H9 (cell line): ENCODE results near the gene ADAMTS15. TPM values are rescaled to one million over a fixed set of nuclear protein-coding genes. Genes with fewer than 3 reads are reported as not detected.

ENCODE experiments used
- DNase-seq: peaks from one replicate; pipeline ENCODE4 v3.0.0-alpha.2; 2017
- H2AFZ ChIP-seq: one replicate; pipeline ENCODE4 v1.6.1; 2013; ENCODE audit warnings: mild to moderate bottlenecking, low read length, control low read depth, moderate library complexity
- H2AK5ac ChIP-seq: 2 replicates; pipeline ENCODE4 v1.6.1; 2013; ENCODE audit warnings: low read length, control low read depth, mixed read lengths; ENCODE audit not compliant: insufficient read length
- H2BK120ac ChIP-seq: one replicate; pipeline ENCODE4 v1.6.1; 2013; ENCODE audit warnings: low read depth, mild to moderate bottlenecking, low read length, control low read depth, inconsistent platforms; ENCODE audit not compliant: poor library complexity, severe bottlenecking
- H2BK12ac ChIP-seq: 2 replicates; pipeline ENCODE4 v1.6.1; 2013; ENCODE audit warnings: low read length, control low read depth, mixed read lengths, low read depth; ENCODE audit not compliant: insufficient read length
- H2BK15ac ChIP-seq: 2 replicates; pipeline ENCODE4 v1.6.1; 2013; ENCODE audit warnings: low read depth, low read length, control low read depth
- H2BK20ac ChIP-seq: one replicate; pipeline ENCODE4 v1.6.1; 2013; ENCODE audit warnings: low read depth, mild to moderate bottlenecking, low read length, control low read depth, inconsistent platforms; ENCODE audit not compliant: poor library complexity, severe bottlenecking
- H2BK5ac ChIP-seq: 2 replicates; pipeline ENCODE4 v1.6.1; 2013; ENCODE audit warnings: low read length, control low read depth, mixed read lengths; ENCODE audit not compliant: insufficient read length
- H3K14ac ChIP-seq: 2 replicates; pipeline ENCODE4 v1.6.1; 2013; ENCODE audit warnings: low read length, control low read depth; ENCODE audit not compliant: insufficient read depth
- H3K18ac ChIP-seq: 2 replicates; pipeline ENCODE4 v1.6.1; 2013; ENCODE audit warnings: low read depth, mild to moderate bottlenecking, mixed read lengths, low read length, control low read depth; ENCODE audit not compliant: insufficient read length
- H3K23ac ChIP-seq: 2 replicates; pipeline ENCODE4 v1.6.1; 2013; ENCODE audit warnings: low read length, control low read depth, mixed read lengths, low read depth; ENCODE audit not compliant: insufficient read length
- H3K23me2 ChIP-seq: 2 replicates; pipeline ENCODE4 v1.6.1; 2013; ENCODE audit warnings: low read depth, mild to moderate bottlenecking, mixed read lengths, low read length, control low read depth; ENCODE audit not compliant: insufficient read length, poor library complexity, severe bottlenecking
- H3K27ac ChIP-seq: 2 replicates; pipeline ENCODE4 v1.5.1; 2013; ENCODE audit warnings: low read length, control low read depth, mixed read lengths, low read depth; ENCODE audit not compliant: insufficient read length
- H3K27me3 ChIP-seq: 2 replicates; pipeline ENCODE4 v1.6.1; 2013; ENCODE audit warnings: low read length, control low read depth, inconsistent platforms; ENCODE audit not compliant: insufficient read depth
- H3K4ac ChIP-seq: 2 replicates; pipeline ENCODE4 v1.6.1; 2013; ENCODE audit warnings: low read depth, mild to moderate bottlenecking, control low read depth, inconsistent platforms, low read length, moderate library complexity
- H3K4me1 ChIP-seq: 2 replicates; pipeline ENCODE4 v1.6.1; 2013; ENCODE audit warnings: low read length, control low read depth, inconsistent platforms; ENCODE audit not compliant: insufficient read depth
- H3K4me2 ChIP-seq: 2 replicates; pipeline ENCODE4 v1.6.1; 2013; ENCODE audit warnings: low read length, control low read depth, mixed read lengths; ENCODE audit not compliant: insufficient read length, insufficient read depth
- H3K56ac ChIP-seq: 2 replicates; pipeline ENCODE4 v1.6.1; 2013; ENCODE audit warnings: low read depth, mild to moderate bottlenecking, mixed read lengths, low read length, control low read depth; ENCODE audit not compliant: insufficient read length
- H3K79me1 ChIP-seq: 2 replicates; pipeline ENCODE4 v1.6.1; 2013; ENCODE audit warnings: low read depth, mild to moderate bottlenecking, moderate library complexity, low read length, control low read depth, inconsistent platforms; ENCODE audit not compliant: insufficient read depth, poor library complexity, severe bottlenecking
- H3K79me2 ChIP-seq: 2 replicates; pipeline ENCODE4 v1.6.1; 2013; ENCODE audit warnings: low read length, control low read depth, inconsistent platforms; ENCODE audit not compliant: insufficient read depth
- H3K9ac ChIP-seq: 2 replicates; pipeline ENCODE4 v1.6.1; 2013; ENCODE audit warnings: low read length, control low read depth, mixed read lengths; ENCODE audit not compliant: insufficient read length; ENCODE audit errors: extremely low read depth
- H3K9me3 ChIP-seq: one replicate; pipeline ENCODE4 v1.6.1; 2013; ENCODE audit warnings: low read depth, low read length, inconsistent platforms; ENCODE audit not compliant: control insufficient read depth
- H3T11ph ChIP-seq: one replicate; pipeline ENCODE4 v1.6.1; 2013; ENCODE audit warnings: mild to moderate bottlenecking, low read length, control low read depth, inconsistent platforms
- H4K20me1 ChIP-seq: one replicate; pipeline ENCODE4 v1.6.1; 2013; ENCODE audit not compliant: control insufficient read depth, insufficient read length, insufficient read depth
- H4K5ac ChIP-seq: 2 replicates; pipeline ENCODE4 v1.6.1; 2013; ENCODE audit warnings: low read depth, mild to moderate bottlenecking, mixed read lengths, low read length, control low read depth; ENCODE audit not compliant: insufficient read length
- H4K8ac ChIP-seq: replicated peaks from 2 replicates; pipeline ENCODE4 v1.6.1; 2013; ENCODE audit warnings: low read length, control low read depth, mixed read lengths, low read depth; ENCODE audit not compliant: insufficient read length
- H4K91ac ChIP-seq: 2 replicates; pipeline ENCODE4 v1.6.1; 2013; ENCODE audit warnings: low read depth, mild to moderate bottlenecking, moderate library complexity, mixed read lengths, low read length, control low read depth; ENCODE audit not compliant: insufficient read length
- H3K27ac Mint-ChIP-seq, 3 experiments: 2 replicates in 2 of 3; 3 replicates in 1 of 3; pipeline ENCODE4 v1.8.0; 2020 to 2021; ENCODE audit warnings: mixed read lengths in 3 of 3, mild to moderate bottlenecking in 1 of 3, moderate library complexity in 1 of 3
- H3K27me3 Mint-ChIP-seq: 2 replicates; pipeline ENCODE4 v1.8.0; 2021; ENCODE audit warnings: low read depth, mild to moderate bottlenecking, moderate library complexity, mixed read lengths
- H3K36me3 Mint-ChIP-seq, 3 experiments: 2 replicates in 2 of 3; 3 replicates in 1 of 3; pipeline ENCODE4 v1.8.0; 2020 to 2021; ENCODE audit warnings: low read depth in 3 of 3, mixed read lengths in 3 of 3; ENCODE audit not compliant: insufficient read depth in 1 of 3
- H3K4me1 Mint-ChIP-seq, 2 experiments: 2 replicates each; pipeline ENCODE4 v1.8.0; 2020; ENCODE audit warnings: mixed read lengths in 2 of 2
- H3K4me3 Mint-ChIP-seq, 2 experiments: 2 replicates in 1 of 2; 3 replicates in 1 of 2; pipeline ENCODE4 v1.8.0; 2020 to 2021; ENCODE audit warnings: mild to moderate bottlenecking in 2 of 2, mixed read lengths in 2 of 2, moderate library complexity in 1 of 2
- H3K9me3 Mint-ChIP-seq, 2 experiments: 2 replicates in 1 of 2; 3 replicates in 1 of 2; pipeline ENCODE4 v1.8.0; 2020; ENCODE audit warnings: mild to moderate bottlenecking in 2 of 2, mixed read lengths in 2 of 2, moderate library complexity in 1 of 2
- WGBS: extraction: QIAGEN DNeasy Blood & Tissue Kit; methylation state at CpG from one replicate; pipeline ENCODE4 v1.1.7; 2013; ENCODE audit warnings: missing lambda C conversion rate, low lambda C conversion rate, mixed read lengths; ENCODE audit not compliant: insufficient read length; ENCODE audit errors: extremely low coverage; 5-methylcytosine and 5-hydroxymethylcytosine counted together
- total RNA-seq: library from RNA; stranded (reverse); gene quantifications from 2 replicates; pipeline ENCODE4 v1.2.1, GENCODE V29; 2021
- TF ChIP-seq, protein P1 (sequence below): fragments of 200-600 bp; sonication (generic); conservative IDR thresholded peaks from 3 replicates; pipeline ENCODE4 v1.8.0; 2021; ENCODE audit warnings: antibody characterized with exemption, mild to moderate bottlenecking

ADAMTS15 gene
- total RNA-seq, 1 experiment from 2014 or later = 1.3 TPM

DNA sequence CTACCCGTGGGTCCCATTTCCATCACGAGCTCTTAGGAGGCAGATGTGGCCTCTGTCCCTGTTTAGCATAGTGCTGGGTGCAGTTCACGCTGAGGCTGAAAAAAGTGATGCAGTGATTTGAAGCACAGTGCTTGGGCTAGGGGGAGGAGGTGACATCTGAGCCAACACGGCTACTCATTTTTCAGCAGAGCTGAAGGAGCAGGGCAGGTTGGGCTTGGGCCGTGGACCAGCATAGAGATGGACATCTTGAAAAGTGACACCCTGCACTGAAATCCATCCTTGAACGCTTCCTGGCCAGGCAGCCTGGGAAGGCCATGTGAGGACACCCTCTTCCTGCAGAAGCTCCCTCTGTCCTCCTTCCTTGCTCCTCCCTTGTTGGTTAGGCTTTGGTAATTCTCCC is 66.4 kb downstream of the ADAMTS15 start:
- Mint-ChIP-seq H3K4me3 (no peak overlapping the region), H3K4me1 (peaks cover 8 to 19% of the 10 kb centered on the region in 2 experiments), H3K27me3 (peaks cover 8% of the 10 kb centered on the region), H3K27ac (no peak overlapping the region), H3K9me3 (no peaks in the 10 kb centered on the region), H3K36me3 (no peaks in the 10 kb centered on the region; a peak in 1 of 7 replicates)
- Histone ChIP-seq H3K9ac (no peak overlapping the region), H3K79me1 (no peaks in the 10 kb centered on the region), H3K23me2 (no peaks in the 10 kb centered on the region), H3K9me3 (no peaks in the 10 kb centered on the region), H3K4me1 (peaks cover 6% of the 10 kb centered on the region; the same call in 1 of the 2 replicates), H3K79me2 (no peaks in the 10 kb centered on the region), H3K23ac (no peak overlapping the region), H2BK5ac (no peak overlapping the region), H3K27me3 (no peaks in the 10 kb centered on the region), H3K27ac (no peak overlapping the region), H2BK15ac (no peak overlapping the region), H3K14ac (no peak overlapping the region), H4K91ac (no peak overlapping the region), H3K4me2 (no peak overlapping the region), H2BK120ac (no peak overlapping the region), H3T11ph (no peak overlapping the region), H4K5ac (no peak overlapping the region), H4K20me1 (no peaks in the 10 kb centered on the region), H2BK12ac (no peak overlapping the region), H2AFZ (no peak overlapping the region), H2AK5ac (no peak overlapping the region), H3K4ac (no peak overlapping the region), H2BK20ac (no peak overlapping the region), H4K8ac (no peak overlapping the region), H3K56ac (no peak overlapping the region), H3K18ac (no peak overlapping the region)
- TF ChIP-seq, protein P1, sequence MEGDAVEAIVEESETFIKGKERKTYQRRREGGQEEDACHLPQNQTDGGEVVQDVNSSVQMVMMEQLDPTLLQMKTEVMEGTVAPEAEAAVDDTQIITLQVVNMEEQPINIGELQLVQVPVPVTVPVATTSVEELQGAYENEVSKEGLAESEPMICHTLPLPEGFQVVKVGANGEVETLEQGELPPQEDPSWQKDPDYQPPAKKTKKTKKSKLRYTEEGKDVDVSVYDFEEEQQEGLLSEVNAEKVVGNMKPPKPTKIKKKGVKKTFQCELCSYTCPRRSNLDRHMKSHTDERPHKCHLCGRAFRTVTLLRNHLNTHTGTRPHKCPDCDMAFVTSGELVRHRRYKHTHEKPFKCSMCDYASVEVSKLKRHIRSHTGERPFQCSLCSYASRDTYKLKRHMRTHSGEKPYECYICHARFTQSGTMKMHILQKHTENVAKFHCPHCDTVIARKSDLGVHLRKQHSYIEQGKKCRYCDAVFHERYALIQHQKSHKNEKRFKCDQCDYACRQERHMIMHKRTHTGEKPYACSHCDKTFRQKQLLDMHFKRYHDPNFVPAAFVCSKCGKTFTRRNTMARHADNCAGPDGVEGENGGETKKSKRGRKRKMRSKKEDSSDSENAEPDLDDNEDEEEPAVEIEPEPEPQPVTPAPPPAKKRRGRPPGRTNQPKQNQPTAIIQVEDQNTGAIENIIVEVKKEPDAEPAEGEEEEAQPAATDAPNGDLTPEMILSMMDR = no peak
- no CpG with 5 or more reads among the region's 6 CpGs for WGBS
- no peak for DNase-seq
